Measurements from ENCODE around the gene ELOA. TPM values are rescaled to one million over a fixed set of nuclear protein-coding genes. Genes with fewer than 3 reads are reported as not detected.

The ELOA gene
- polyA plus RNA-seq, 2 of the 4 experiments (the other 2 are of a cell fraction) = 16.4 to 18.4 TPM

- no peak for ATAC-seq
- H3K9me3 ChIP-seq = no peaks in the 10 kb centered on the region
- POLR2A ChIA-PET = no interaction called here
- H3K27ac ChIP-seq = no peak overlapping the region
- no peak for TF ChIP-seq ZC3H11A (IDR thresholded peaks at IDR 0.05)
- no peak for TF ChIP-seq MYC (IDR thresholded peaks at IDR 0.05; ENCODE audit: borderline replicate concordance, low read length)
- no peak for TF ChIP-seq GATA3 (IDR thresholded peaks at IDR 0.05; ENCODE audit: borderline replicate concordance)
- TF ChIP-seq RFX5 (IDR thresholded peaks at IDR 0.05) = no peak
- no peak for TF ChIP-seq KDM1A (IDR thresholded peaks at IDR 0.05; ENCODE audit: low read depth)
- no peak for TF ChIP-seq RAD21 (conservative IDR thresholded peaks at IDR 0.05 in 1 of 2, IDR thresholded peaks at IDR 0.05 in 1 of 2)
- TF ChIP-seq PHF8 (IDR thresholded peaks at IDR 0.05; ENCODE audit: borderline replicate concordance, low read depth) = no peak
- TF ChIP-seq KDM5A (IDR thresholded peaks at IDR 0.05) = no peak
- no peak for TF ChIP-seq NFE2L2 (conservative IDR thresholded peaks at IDR 0.05; ENCODE audit: low read length)
- TF ChIP-seq POLR2A (IDR thresholded peaks at IDR 0.05; ENCODE audit: low read length) = no peak
- TF ChIP-seq EHMT2 (IDR thresholded peaks at IDR 0.05; ENCODE audit: low read depth) = no peak
- TF ChIP-seq HES2 (IDR thresholded peaks at IDR 0.05) = no peak
- TF ChIP-seq SREBF2 (IDR thresholded peaks at IDR 0.05) = no peak
- TF ChIP-seq PBX3 (IDR thresholded peaks at IDR 0.05) = no peak
- TF ChIP-seq CEBPB (IDR thresholded peaks at IDR 0.05) = no peak
- TF ChIP-seq EP300 (IDR thresholded peaks at IDR 0.05) = no peak
- TF ChIP-seq MAX (IDR thresholded peaks at IDR 0.05) = no peak
- H3K4me3 ChIP-seq = no peak overlapping the region
- CTCF ChIA-PET = interaction anchor here (0.9 to 1.1 kb wide), 2 partner anchors 18 to 45 kb away, joined by 3 to 4 read pairs; partner anchors contain the start of gene RPL11
- no peak for DNase-seq (ENCODE audit: low read depth in 1 of 2, low spot score in 1 of 2)
- H3K4me2 ChIP-seq = no peak overlapping the region
- no peak for FAIRE-seq
- 92% methylated on average over 7 of the region's 7 CpGs for WGBS (ENCODE audit: missing lambda C conversion rate)
- H3K4me1 ChIP-seq = peaks cover 7% of the 10 kb centered on the region
Measured at GRCh38 chr1:23736437-23737134, 6.7 kb upstream of the ELOA start.

GRCh38 chr1:23741609-23742008, 1.7 kb upstream of the ELOA start:
- CTCF ChIA-PET = interaction anchor here (0.6 kb wide), 1 partner anchor 111 kb away, joined by 3 read pairs; no protein-coding TSS in a partner anchor
- Histone ChIP-seq H3K4me3 (no peak overlapping the region), H3K4me1 (peaks cover 19% of the 10 kb centered on the region), H3K4me2 (no peak overlapping the region), H3K9me3 (no peaks in the 10 kb centered on the region), H3K27ac (no peak overlapping the region)
- no peak for FAIRE-seq
- POLR2A ChIA-PET = no interaction called here
- no peak for DNase-seq (ENCODE audit: low read depth in 1 of 2, low spot score in 1 of 2)
- 91% methylated on average over 5 of the region's 5 CpGs for WGBS (ENCODE audit: missing lambda C conversion rate)
- TF ChIP-seq EHMT2 (IDR thresholded peaks at IDR 0.05; ENCODE audit: low read depth) (no peak), FOXS1 (CRISPR knock-in tag; IDR thresholded peaks at IDR 0.05) (no peak), ZNF302 (CRISPR knock-in tag; IDR thresholded peaks at IDR 0.05) (no peak), POLR2A (IDR thresholded peaks at IDR 0.05; ENCODE audit: low read length) (no peak), CEBPB (IDR thresholded peaks at IDR 0.05) (no peak), KDM1A (IDR thresholded peaks at IDR 0.05; ENCODE audit: low read depth) (no peak), ZSCAN20 (CRISPR knock-in tag; IDR thresholded peaks at IDR 0.05) (no peak), RFX5 (IDR thresholded peaks at IDR 0.05) (no peak), MAX (IDR thresholded peaks at IDR 0.05) (no peak), JUNB (IDR thresholded peaks at IDR 0.05) (no peak), HES2 (IDR thresholded peaks at IDR 0.05) (no peak), JUN (IDR thresholded peaks at IDR 0.05) (no peak), ZC3H11A (IDR thresholded peaks at IDR 0.05) (no peak), HOXB5 (CRISPR knock-in tag; IDR thresholded peaks at IDR 0.05) (no peak), FOSB (CRISPR knock-in tag; IDR thresholded peaks at IDR 0.05) (no peak), CTCF (IDR thresholded peaks at IDR 0.05) (no peak), MAZ (IDR thresholded peaks at IDR 0.05; ENCODE audit: borderline replicate concordance, low read depth, low read length) (no peak)
- ATAC-seq = no peak

Measured in A549 (cell line).